ENCODE results near the gene GON4L.
"Not testable (repeated sequence)": the region's sequence is repeated elsewhere in the genome, so short reads cannot be mapped to it uniquely, and the experiment has no call there.

Gene GON4L

GRCh38 chr1:155748141-155748540, 108.9 kb downstream of the GON4L start:
- not testable (repeated sequence) for H3K4me3 ChIP-seq (ENCODE audit: insufficient read depth in 1 of 2, low read depth in 1 of 2, low read length in 2 of 2); H3K18ac ChIP-seq (ENCODE audit: low read depth in 1 of 2, low read length in 2 of 2); H3K4me1 ChIP-seq (ENCODE audit: control insufficient read depth, insufficient read depth, low read depth, low read length); H2BK120ac ChIP-seq (ENCODE audit: low read depth, low read length); H3K27ac ChIP-seq (ENCODE audit: low read length, poor library complexity, severe bottlenecking); H2AK5ac ChIP-seq (ENCODE audit: low read length, severe bottlenecking); H4K8ac ChIP-seq (ENCODE audit: low read length); H2BK15ac ChIP-seq (ENCODE audit: low read depth, poor library complexity, severe bottlenecking); H3K14ac ChIP-seq (ENCODE audit: low read length in 2 of 2); H2BK5ac ChIP-seq (ENCODE audit: low read depth, low read length, poor library complexity, severe bottlenecking); H2BK12ac ChIP-seq (ENCODE audit: low read length in 2 of 2); H3K23ac ChIP-seq (ENCODE audit: low read length in 2 of 2); H2AFZ ChIP-seq (ENCODE audit: low read depth, low read length); H4K91ac ChIP-seq (ENCODE audit: low read length); H3K27me3 ChIP-seq (ENCODE audit: control insufficient read depth in 1 of 2, insufficient read depth in 1 of 2, low read length in 2 of 2); H3K9me3 ChIP-seq (ENCODE audit: control insufficient read depth, low read length); DNase-seq; H3K79me1 ChIP-seq (replicated peaks; ENCODE audit: low read length, poor library complexity, severe bottlenecking); H3K4ac ChIP-seq (ENCODE audit: low read depth in 1 of 2, low read length in 2 of 2); H3K9ac ChIP-seq (ENCODE audit: low read length); H3K4me2 ChIP-seq (ENCODE audit: low read length, poor library complexity, severe bottlenecking)
- 95% methylated on average over 4 of the region's 5 CpGs for WGBS
- H3K36me3 ChIP-seq (ENCODE audit: control insufficient read depth in 1 of 2, insufficient read depth in 2 of 2, low read depth in 1 of 2, low read length in 2 of 2) = peaks cover 24 to 39% of the 10 kb centered on the region in 2 experiments

- not testable (repeated sequence) for H3K4ac ChIP-seq (ENCODE audit: low read depth in 1 of 2, low read length in 2 of 2); H3K4me3 ChIP-seq (ENCODE audit: insufficient read depth in 1 of 2, low read depth in 1 of 2, low read length in 2 of 2); H2BK15ac ChIP-seq (ENCODE audit: low read depth, poor library complexity, severe bottlenecking); H4K8ac ChIP-seq (ENCODE audit: low read length); H2BK120ac ChIP-seq (ENCODE audit: low read depth, low read length); H3K9ac ChIP-seq (ENCODE audit: low read length); H2AFZ ChIP-seq (ENCODE audit: low read depth, low read length); H3K14ac ChIP-seq (ENCODE audit: low read length in 2 of 2); DNase-seq; H4K91ac ChIP-seq (ENCODE audit: low read length); H3K18ac ChIP-seq (ENCODE audit: low read depth in 1 of 2, low read length in 2 of 2); H3K4me2 ChIP-seq (ENCODE audit: low read length, poor library complexity, severe bottlenecking); H3K9me3 ChIP-seq (ENCODE audit: control insufficient read depth, low read length); H2BK5ac ChIP-seq (ENCODE audit: low read depth, low read length, poor library complexity, severe bottlenecking); H2AK5ac ChIP-seq (ENCODE audit: low read length, severe bottlenecking); H3K23ac ChIP-seq (ENCODE audit: low read length in 2 of 2); H3K27me3 ChIP-seq (ENCODE audit: control insufficient read depth in 1 of 2, insufficient read depth in 1 of 2, low read length in 2 of 2); H3K79me1 ChIP-seq (replicated peaks; ENCODE audit: low read length, poor library complexity, severe bottlenecking); H3K27ac ChIP-seq (ENCODE audit: low read length, poor library complexity, severe bottlenecking); H2BK12ac ChIP-seq (ENCODE audit: low read length in 2 of 2); H3K4me1 ChIP-seq (ENCODE audit: control insufficient read depth, insufficient read depth, low read depth, low read length)
- peaks cover 21 to 34% of the 10 kb centered on the region in 2 experiments for H3K36me3 ChIP-seq (ENCODE audit: control insufficient read depth in 1 of 2, insufficient read depth in 2 of 2, low read depth in 1 of 2, low read length in 2 of 2)
- 92% methylated on average over 4 of the region's 12 CpGs for WGBS
These were observed 109.4 kb downstream of the GON4L start for GRCh38 chr1:155747586-155747985.

GRCh38 chr1:155745284-155746228, 111.5 kb downstream of the GON4L start:
- H4K8ac ChIP-seq (ENCODE audit: low read length); H3K23ac ChIP-seq (ENCODE audit: low read length in 2 of 2); H2BK12ac ChIP-seq (ENCODE audit: low read length in 2 of 2); H3K18ac ChIP-seq (ENCODE audit: low read depth in 1 of 2, low read length in 2 of 2); H3K27me3 ChIP-seq (ENCODE audit: control insufficient read depth in 1 of 2, insufficient read depth in 1 of 2, low read length in 2 of 2); H3K4ac ChIP-seq (ENCODE audit: low read depth in 1 of 2, low read length in 2 of 2); H2BK5ac ChIP-seq (ENCODE audit: low read depth, low read length, poor library complexity, severe bottlenecking); H2AK5ac ChIP-seq (ENCODE audit: low read length, severe bottlenecking); H3K9me3 ChIP-seq (ENCODE audit: control insufficient read depth, low read length); H2BK15ac ChIP-seq (ENCODE audit: low read depth, poor library complexity, severe bottlenecking); H3K14ac ChIP-seq (ENCODE audit: low read length in 2 of 2); H3K4me1 ChIP-seq (ENCODE audit: control insufficient read depth, insufficient read depth, low read depth, low read length); H3K79me1 ChIP-seq (replicated peaks; ENCODE audit: low read length, poor library complexity, severe bottlenecking); H2AFZ ChIP-seq (ENCODE audit: low read depth, low read length): not testable (repeated sequence)
- DNase-seq = peak; percentile 99
- under 1% methylated on average over 24 of the region's 77 CpGs for WGBS
- H2BK120ac ChIP-seq (ENCODE audit: low read depth, low read length) = peak overlapping the region; percentile 49
- peak overlapping the region; percentile 78 for H3K27ac ChIP-seq (ENCODE audit: low read length, poor library complexity, severe bottlenecking)
- H3K4me2 ChIP-seq (ENCODE audit: low read length, poor library complexity, severe bottlenecking) = peak overlapping the region; percentile 91
- H3K36me3 ChIP-seq (ENCODE audit: control insufficient read depth in 1 of 2, insufficient read depth in 2 of 2, low read depth in 1 of 2, low read length in 2 of 2) = peaks cover 11 to 20% of the 10 kb centered on the region in 2 experiments
- peak overlapping the region; percentile 15 for H4K91ac ChIP-seq (ENCODE audit: low read length)
- peak overlapping the region; percentile 59 to 81 for H3K4me3 ChIP-seq (ENCODE audit: insufficient read depth in 1 of 2, low read depth in 1 of 2, low read length in 2 of 2)
- peak overlapping the region; percentile 87 for H3K9ac ChIP-seq (ENCODE audit: low read length)

- Histone ChIP-seq H3K36me3 (ENCODE audit: control insufficient read depth in 1 of 2, insufficient read depth in 2 of 2, low read depth in 1 of 2, low read length in 2 of 2) (peaks cover 12 to 18% of the 10 kb centered on the region in 2 experiments), H3K14ac (ENCODE audit: low read length in 2 of 2) (no peak overlapping the region), H3K23ac (ENCODE audit: low read length in 2 of 2) (no peak overlapping the region), H3K27ac (ENCODE audit: low read length, poor library complexity, severe bottlenecking) (no peak overlapping the region), H2BK5ac (ENCODE audit: low read depth, low read length, poor library complexity, severe bottlenecking) (no peak overlapping the region), H3K9ac (ENCODE audit: low read length) (peak overlapping the region; percentile 87), H2BK15ac (ENCODE audit: low read depth, poor library complexity, severe bottlenecking) (no peak overlapping the region), H3K4ac (ENCODE audit: low read depth in 1 of 2, low read length in 2 of 2) (no peak overlapping the region), H2AFZ (ENCODE audit: low read depth, low read length) (no peak overlapping the region), H2BK120ac (ENCODE audit: low read depth, low read length) (no peak overlapping the region), H3K18ac (ENCODE audit: low read depth in 1 of 2, low read length in 2 of 2) (no peak overlapping the region), H4K8ac (ENCODE audit: low read length) (no peak overlapping the region), H2AK5ac (ENCODE audit: low read length, severe bottlenecking) (no peak overlapping the region), H3K4me1 (ENCODE audit: control insufficient read depth, insufficient read depth, low read depth, low read length) (no peaks in the 10 kb centered on the region), H3K27me3 (ENCODE audit: control insufficient read depth in 1 of 2, insufficient read depth in 1 of 2, low read length in 2 of 2) (no peaks in the 10 kb centered on the region), H2BK12ac (ENCODE audit: low read length in 2 of 2) (no peak overlapping the region), H3K4me2 (ENCODE audit: low read length, poor library complexity, severe bottlenecking) (peak overlapping the region; percentile 91), H3K4me3 (ENCODE audit: insufficient read depth in 1 of 2, low read depth in 1 of 2, low read length in 2 of 2) (peak overlapping the region in 1 of 2 experiments; percentile 81), H4K91ac (ENCODE audit: low read length) (no peak overlapping the region), H3K79me1 (replicated peaks; ENCODE audit: low read length, poor library complexity, severe bottlenecking) (no peaks in the 10 kb centered on the region), H3K9me3 (ENCODE audit: control insufficient read depth, low read length) (no peaks in the 10 kb centered on the region)
- DNase-seq = no peak
- WGBS = over 99% methylated on average over 6 of the region's 9 CpGs
These were observed 112.2 kb downstream of the GON4L start for GRCh38 chr1:155744711-155745283.

Data from mesenchymal stem cell (in vitro differentiated cells and primary cell).